Aorta (tissue), 5 donors: ENCODE measurements around the gene LAYN. TPM values are rescaled to one million over a fixed set of nuclear protein-coding genes. Genes with fewer than 3 reads are reported as not detected.

Experiments
- ATAC-seq: fragments of 200-7000 bp; cut with Tn5 transposase; one replicate; pipeline ENCODE4 v1.9.1; 2022; ENCODE audit warnings: moderate library complexity; ENCODE audit not compliant: low FRiP score
- DNase-seq, 2 donors: peaks; one replicate each; pipeline ENCODE4 v3.0.0-alpha.2; 2020
- H3K27ac ChIP-seq, 2 donors: one replicate each; pipeline ENCODE4 v1.5.1; 2013; ENCODE audit warnings: low read length in 2 of 2, mild to moderate bottlenecking in 2 of 2, moderate library complexity in 2 of 2, control low read depth in 1 of 2, inconsistent platforms in 1 of 2, low read depth in 1 of 2
- H3K27me3 ChIP-seq, 2 donors: one replicate each; pipeline ENCODE4 v1.6.1; 2013; ENCODE audit warnings: control low read depth in 1 of 2, low read length in 1 of 2, mild to moderate bottlenecking in 1 of 2, moderate library complexity in 1 of 2; ENCODE audit not compliant: insufficient read depth in 2 of 2, control insufficient read depth in 1 of 2
- H3K36me3 ChIP-seq, 2 donors: one replicate each; pipeline ENCODE4 v1.6.1; 2013; ENCODE audit warnings: control low read depth in 1 of 2, low read length in 1 of 2, mild to moderate bottlenecking in 1 of 2; ENCODE audit not compliant: insufficient read depth in 2 of 2, control insufficient read depth in 1 of 2
- H3K4me1 ChIP-seq, 2 donors: one replicate each; pipeline ENCODE4 v1.6.1; 2013; ENCODE audit warnings: low read length in 2 of 2, control low read depth in 1 of 2, mild to moderate bottlenecking in 1 of 2, moderate library complexity in 1 of 2; ENCODE audit not compliant: insufficient read depth in 2 of 2, control insufficient read depth in 1 of 2
- H3K4me3 ChIP-seq, 2 donors: one replicate each; pipeline ENCODE4 v1.5.1; 2013; ENCODE audit warnings: low read length in 2 of 2, control low read depth in 1 of 2, mild to moderate bottlenecking in 1 of 2
- H3K9me3 ChIP-seq: one replicate; pipeline ENCODE4 v1.6.1; 2013; ENCODE audit warnings: mild to moderate bottlenecking, low read length; ENCODE audit not compliant: control insufficient read depth
- WGBS, 2 donors: extraction: QIAGEN DNeasy Blood & Tissue Kit; methylation state at CpG; one replicate each; pipeline ENCODE4 v1.1.7; 2013; 5-methylcytosine and 5-hydroxymethylcytosine counted together
- intact Hi-C, 2 donors: fragments of 100-400 bp; cut with DNase I; formaldehyde crosslinking; loops; one replicate each; pipeline versions ENCODE4 v1.14.2 to v1.15.0; 2022
- polyA plus RNA-seq, 2 donors: library from polyadenylated mRNA; stranded (reverse); fragments of 200-250 nt; gene quantifications; one replicate each; pipeline ENCODE4 v1.2.3, GENCODE V29; 2013
- total RNA-seq, 2 donors: library from RNA; stranded (reverse); fragmentation: NEBNext Ultra II Directional; extraction: Animal tissue kit (Norgen Biotek cat#: 25700); gene quantifications; one replicate each; pipeline ENCODE4 v1.2.1, GENCODE V29; 2021
- donor health status: healthy with polysubstance abuse.
- donor health status: Bipolar disorder and iron deficiency.
- donor health status: DM: no; HTN: no; CAD: no.
- donor health status: DM: no; HTN: no; CAD: no.
- donor health status: DM: yes; HTN: yes; CAD: no.

Gene LAYN
- total and polyA plus RNA-seq, 4 donors = 17.6 to 30.2 (median 22.0) TPM

DNA sequence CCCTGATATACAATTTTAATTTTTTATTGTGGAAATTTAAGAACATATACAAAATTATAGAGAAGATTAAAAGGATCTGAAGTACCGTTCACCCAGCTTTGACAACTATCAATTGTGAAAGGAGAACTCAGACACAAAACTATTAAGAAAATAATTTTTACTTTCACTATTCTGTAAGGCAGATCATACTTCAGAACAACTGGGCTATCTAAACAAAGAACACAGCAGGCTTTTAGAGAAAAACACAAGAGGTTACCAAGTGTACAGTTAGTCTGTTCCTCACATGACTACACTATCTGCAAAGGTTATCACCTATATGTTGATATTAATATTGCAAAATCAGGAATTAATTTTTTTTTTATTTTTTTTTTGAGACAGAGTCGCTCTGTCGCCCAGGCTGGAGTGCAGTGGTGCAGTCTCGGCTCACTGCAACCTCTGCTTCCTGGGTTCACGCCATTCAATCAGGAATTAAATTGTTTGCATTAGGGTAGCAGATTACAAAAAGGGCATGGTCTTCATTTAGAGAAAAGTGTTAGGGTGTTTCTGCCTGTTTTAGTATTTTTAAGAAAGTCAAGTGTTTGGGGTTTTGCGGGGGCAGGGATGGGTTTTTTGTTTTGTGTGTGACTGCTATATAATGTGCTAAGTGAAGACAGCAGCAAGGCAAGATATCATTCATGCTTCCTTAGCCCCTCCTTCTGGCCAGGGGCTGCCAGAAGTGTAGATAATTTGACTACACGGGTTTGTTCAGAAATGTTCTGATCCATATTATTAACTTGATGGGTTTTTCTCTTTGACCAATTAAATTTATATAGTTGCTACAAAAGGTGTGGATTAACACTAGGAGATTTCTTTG, 34.1 kb downstream of the LAYN start:
- no peaks in the 10 kb centered on the region for H3K36me3 ChIP-seq
- H3K4me3 ChIP-seq = peak overlapping the region in 1 of 2 donors; percentile 20
- intact Hi-C loops = no loop called here
- H3K27ac ChIP-seq = no peak overlapping the region
- DNase-seq = no peak
- peaks cover 0 to 6% of the 10 kb centered on the region in 2 donors for H3K4me1 ChIP-seq
- 28 to 29% methylated on average over 7 of the region's 7 CpGs for WGBS, 2 donors
- no peaks in the 10 kb centered on the region for H3K9me3 ChIP-seq
- H3K27me3 ChIP-seq = no peaks in the 10 kb centered on the region
- ATAC-seq = no peak

DNA sequence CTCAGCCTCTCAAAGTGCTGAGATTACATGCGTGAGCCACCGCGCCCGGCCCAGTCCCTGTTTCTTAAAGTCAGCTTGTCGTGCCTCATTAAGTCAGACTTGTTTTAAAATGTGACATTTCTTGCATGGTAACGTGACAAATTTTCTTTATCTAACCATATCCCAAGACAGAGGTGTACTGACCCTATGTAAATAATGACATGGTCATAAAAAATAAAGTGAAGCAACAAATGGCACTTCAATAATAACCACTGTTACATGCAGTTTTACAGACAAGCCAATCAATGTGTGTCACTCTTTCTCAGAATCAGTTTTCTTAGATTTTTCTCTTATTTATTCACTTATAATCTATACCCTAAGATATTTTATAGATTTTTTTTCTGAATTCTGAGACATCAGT, 35.2 kb downstream of the LAYN start:
- no peak overlapping the region for H3K27ac ChIP-seq
- ATAC-seq = no peak
- no peaks in the 10 kb centered on the region for H3K9me3 ChIP-seq
- no peak overlapping the region for H3K4me3 ChIP-seq
- WGBS, 2 donors = 88 to 94% methylated on average over 6 of the region's 6 CpGs
- no peaks in the 10 kb centered on the region for H3K27me3 ChIP-seq
- H3K36me3 ChIP-seq = no peaks in the 10 kb centered on the region
- DNase-seq = no peak
- peaks cover 0 to 6% of the 10 kb centered on the region in 2 donors for H3K4me1 ChIP-seq
- intact Hi-C loops = no loop called here

DNA sequence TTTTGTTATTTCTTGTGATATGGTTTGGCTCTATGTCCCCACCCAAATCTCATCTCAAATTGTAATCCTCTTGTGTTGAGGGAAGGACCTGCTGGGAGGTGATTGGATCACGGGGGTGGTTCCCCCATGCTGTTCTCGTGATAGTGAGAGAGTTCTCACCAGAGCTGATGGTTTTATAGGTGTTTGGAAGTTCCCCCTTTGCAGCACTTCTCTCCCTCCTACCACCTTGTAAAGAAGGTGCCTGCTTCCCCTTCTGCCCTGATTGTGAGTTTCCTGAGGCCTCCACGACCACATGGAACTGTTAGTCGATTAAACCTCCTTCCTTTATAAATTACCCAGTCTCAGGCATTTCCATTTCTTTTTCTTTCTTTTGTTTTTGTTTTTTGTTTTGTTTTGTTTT, 37.3 kb downstream of the LAYN start:
- intact Hi-C loops = no loop called here
- ATAC-seq = no peak
- no peaks in the 10 kb centered on the region for H3K36me3 ChIP-seq
- H3K27me3 ChIP-seq = no peaks in the 10 kb centered on the region
- H3K4me3 ChIP-seq = no peak overlapping the region
- 83 to 89% methylated on average over 4 of the region's 4 CpGs for WGBS, 2 donors
- no peak for DNase-seq
- no peak overlapping the region for H3K27ac ChIP-seq
- no peaks in the 10 kb centered on the region for H3K9me3 ChIP-seq
- H3K4me1 ChIP-seq = peaks cover 0 to 6% of the 10 kb centered on the region in 2 donors

DNA sequence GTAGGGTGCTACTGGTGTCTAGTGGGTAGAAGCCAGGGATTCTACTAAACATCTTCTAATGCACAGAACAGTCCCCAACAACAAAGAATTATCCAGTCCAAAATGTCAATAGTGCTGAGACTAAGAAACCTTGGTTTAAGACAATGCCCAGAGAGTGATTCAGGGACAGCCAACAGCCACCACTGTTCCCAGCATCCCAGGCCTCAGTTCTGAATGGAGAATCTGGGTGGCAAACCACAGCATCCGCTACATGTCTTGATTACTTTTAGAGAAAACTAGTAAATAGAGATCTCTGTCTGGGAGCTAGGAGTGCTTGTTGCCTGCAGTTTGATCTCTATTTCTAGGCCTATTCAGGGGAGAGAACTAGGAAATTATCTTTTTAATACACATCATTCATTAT, 40.8 kb downstream of the LAYN start:
- Histone ChIP-seq H3K4me3 (no peak overlapping the region), H3K27ac (no peak overlapping the region), H3K4me1 (no peaks in the 10 kb centered on the region), H3K9me3 (no peaks in the 10 kb centered on the region), H3K36me3 (no peaks in the 10 kb centered on the region), H3K27me3 (no peaks in the 10 kb centered on the region)
- intact Hi-C loops = no loop called here
- no peak for DNase-seq
- ATAC-seq = no peak
- WGBS, 2 donors = 99 to 100% methylated on average over 1 of the region's 1 CpG

DNA sequence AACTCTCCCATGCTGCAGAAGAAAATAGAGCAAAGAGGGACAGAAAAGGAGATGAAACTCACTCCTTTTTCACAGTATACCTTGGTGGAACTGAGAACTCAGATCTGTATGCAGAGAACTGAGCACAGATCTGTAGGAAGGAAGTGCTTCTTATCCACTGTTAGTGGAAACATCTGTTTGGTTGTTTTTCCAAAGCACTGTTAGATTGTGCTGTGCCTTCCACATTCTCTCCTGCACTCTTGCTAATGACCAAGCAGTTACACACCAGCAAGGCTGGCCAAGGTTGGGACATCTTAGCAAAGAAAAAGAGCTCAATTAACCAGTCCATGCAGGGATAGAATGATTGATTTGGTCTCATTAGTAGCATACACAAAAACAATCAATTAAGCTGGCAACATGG, 41.6 kb downstream of the LAYN start:
- Histone ChIP-seq H3K36me3 (no peaks in the 10 kb centered on the region), H3K4me1 (no peaks in the 10 kb centered on the region), H3K27me3 (no peaks in the 10 kb centered on the region), H3K27ac (no peak overlapping the region), H3K9me3 (no peaks in the 10 kb centered on the region), H3K4me3 (no peak overlapping the region)
- ATAC-seq (no peak), DNase-seq (no peak)
- intact Hi-C loops = no loop called here

DNA sequence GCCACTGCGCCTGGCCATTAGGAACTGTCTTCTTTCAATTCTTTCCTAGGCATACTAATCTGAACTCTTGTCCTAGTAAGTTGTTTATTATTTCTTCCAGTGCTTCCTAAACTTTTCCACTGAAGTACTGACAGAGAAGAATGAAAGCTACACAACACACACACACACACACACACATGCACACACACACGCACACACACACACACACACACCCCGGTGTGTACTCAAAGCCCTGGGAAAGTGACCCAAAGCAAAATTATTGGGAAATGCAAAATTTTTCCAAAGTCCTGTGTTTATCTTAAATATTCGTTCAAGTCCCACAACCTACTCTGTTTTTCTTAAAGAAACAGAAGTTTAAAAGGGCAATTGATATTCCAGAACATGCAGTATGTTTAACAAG, 42.4 kb downstream of the LAYN start:
- ATAC-seq (no peak), DNase-seq (no peak)
- H3K4me3 ChIP-seq = no peak overlapping the region
- no peaks in the 10 kb centered on the region for H3K4me1 ChIP-seq
- H3K27ac ChIP-seq = no peak overlapping the region
- intact Hi-C loops = no loop called here
- H3K27me3 ChIP-seq = no peaks in the 10 kb centered on the region
- no peaks in the 10 kb centered on the region for H3K9me3 ChIP-seq
- WGBS, 2 donors = 41 to 42% methylated on average over 4 of the region's 4 CpGs
- H3K36me3 ChIP-seq = no peaks in the 10 kb centered on the region

DNA sequence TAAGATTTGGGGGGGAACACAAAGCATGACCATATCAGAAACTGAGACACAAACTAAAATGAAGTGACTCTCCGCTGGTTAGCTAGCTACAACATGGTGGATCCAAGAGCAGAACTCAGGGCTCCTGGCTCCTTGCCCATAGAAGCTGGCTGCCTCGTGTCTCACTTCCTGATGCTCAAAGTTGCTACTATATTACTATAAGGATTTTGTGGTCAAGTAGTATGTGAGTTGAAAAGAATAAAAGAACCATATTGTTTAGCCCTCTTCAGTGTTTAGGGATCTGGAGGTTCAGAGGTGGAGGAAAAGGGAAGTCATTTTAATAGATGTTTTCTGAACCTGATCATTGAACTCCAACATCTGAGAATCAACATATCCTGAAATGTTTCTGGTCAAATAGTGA, 44.9 kb downstream of the LAYN start:
- Histone ChIP-seq H3K27me3 (no peaks in the 10 kb centered on the region), H3K9me3 (no peaks in the 10 kb centered on the region), H3K36me3 (no peaks in the 10 kb centered on the region), H3K4me1 (no peaks in the 10 kb centered on the region), H3K27ac (no peak overlapping the region), H3K4me3 (no peak overlapping the region)
- intact Hi-C loops = loop anchor here in 1 of 2 donors (5.0 kb wide), 1 partner anchor 257 kb away; no protein-coding TSS in a partner anchor
- ATAC-seq = no peak
- DNase-seq = peak in 1 of 2 donors; percentile 61
- 48 to 50% methylated on average over 2 of the region's 2 CpGs for WGBS, 2 donors

DNA sequence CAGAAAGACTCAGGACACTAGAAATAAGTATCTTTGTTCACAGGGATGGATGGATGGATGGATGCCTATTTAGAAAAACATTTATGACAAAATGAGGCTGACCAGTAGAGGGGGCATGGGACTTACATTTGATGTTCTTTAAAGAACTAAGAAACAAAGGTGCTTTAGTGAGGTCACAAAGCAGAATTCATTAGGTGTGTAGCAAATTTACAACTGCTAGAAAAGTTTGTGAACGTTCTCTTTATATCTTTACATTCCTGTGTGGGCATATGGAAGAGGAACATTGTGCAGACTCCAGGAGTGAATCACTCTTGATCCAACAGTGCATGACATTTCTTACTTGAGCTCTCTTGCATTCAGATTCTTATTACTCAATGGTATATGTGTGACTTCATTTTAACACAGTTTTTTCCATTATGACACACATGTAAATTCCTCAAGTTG, 45.9 kb downstream of the LAYN start:
- Histone ChIP-seq H3K27ac (no peak overlapping the region), H3K36me3 (no peaks in the 10 kb centered on the region), H3K4me3 (no peak overlapping the region), H3K4me1 (no peaks in the 10 kb centered on the region), H3K9me3 (no peaks in the 10 kb centered on the region), H3K27me3 (no peaks in the 10 kb centered on the region)
- DNase-seq (no peak), ATAC-seq (no peak)
- 11 to 14% methylated on average over 1 of the region's 1 CpG for WGBS, 2 donors
- intact Hi-C loops = loop anchor here in 1 of 2 donors (5.0 kb wide), 1 partner anchor 256 kb away; no protein-coding TSS in a partner anchor

DNA sequence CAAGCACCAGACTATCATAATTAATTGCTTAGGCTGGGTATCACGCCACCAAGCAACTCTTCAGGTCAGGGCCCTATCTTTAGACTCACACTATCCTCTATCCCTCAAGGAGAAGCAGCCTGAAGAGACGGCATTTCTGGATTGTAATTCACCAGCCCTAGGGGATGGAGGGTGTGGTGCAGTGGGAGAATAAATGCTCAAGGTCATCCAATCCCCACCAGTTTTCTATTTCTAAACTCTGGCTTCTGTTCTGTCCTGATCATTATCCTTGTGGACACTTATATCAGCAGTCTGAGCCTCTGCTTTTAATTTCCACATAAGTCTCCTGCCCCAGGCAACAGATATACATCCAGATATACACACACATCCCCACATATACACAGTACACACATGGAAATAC, 48.6 kb downstream of the LAYN start:
- intact Hi-C loops = loop anchor here in 1 of 2 donors (5.0 kb wide), 1 partner anchor 253 kb away; no protein-coding TSS in a partner anchor
- no peak overlapping the region for H3K27ac ChIP-seq
- no peak for ATAC-seq
- H3K4me1 ChIP-seq = no peaks in the 10 kb centered on the region
- no peaks in the 10 kb centered on the region for H3K27me3 ChIP-seq
- H3K9me3 ChIP-seq = no peaks in the 10 kb centered on the region
- no peak overlapping the region for H3K4me3 ChIP-seq
- H3K36me3 ChIP-seq = no peaks in the 10 kb centered on the region
- WGBS, 2 donors = 85 to 93% methylated on average over 2 of the region's 2 CpGs
- DNase-seq = no peak
